ENCODE data around the gene SEMA5B. TPM values are rescaled to one million over a fixed set of nuclear protein-coding genes. Genes with fewer than 3 reads are reported as not detected.

SEMA5B gene
- total and polyA plus RNA-seq, 12 donors, result 0.35 to 4.3 (median 1.8) TPM

DNA sequence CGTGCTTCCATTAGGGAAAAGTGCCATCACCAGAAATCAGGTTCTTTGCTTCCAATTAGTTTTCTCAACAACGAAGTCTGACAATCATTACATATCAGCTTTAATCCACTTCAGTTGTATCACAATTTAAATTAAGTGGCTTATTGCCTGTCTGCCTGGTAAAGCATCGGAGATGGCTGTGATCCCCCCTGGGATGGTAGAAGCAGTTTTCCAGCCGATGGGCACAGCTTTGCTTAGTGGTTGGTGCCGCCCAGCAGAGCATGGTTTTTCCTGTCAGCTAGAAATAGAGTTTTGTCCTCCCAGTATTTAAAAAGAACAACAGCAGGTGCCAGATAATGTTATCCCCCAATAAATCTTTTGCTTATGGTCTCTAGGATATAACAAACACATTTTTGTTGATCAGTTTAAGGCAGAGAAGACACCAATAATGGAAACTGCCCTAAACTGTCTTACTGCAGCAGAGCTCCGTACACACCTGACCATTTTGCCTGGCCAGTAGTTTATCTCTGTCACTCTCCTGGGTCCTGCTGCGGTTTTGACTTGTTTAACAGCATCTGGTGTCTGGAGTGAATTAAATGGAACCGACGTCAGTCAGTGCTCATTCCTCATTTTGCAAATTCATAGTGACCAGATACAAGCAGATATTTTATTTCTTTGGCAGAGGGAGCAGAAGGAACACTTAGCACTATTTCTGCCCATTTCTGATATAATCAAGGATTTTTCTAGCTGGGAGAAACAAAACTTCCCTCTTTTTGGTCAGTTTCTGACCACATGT lies 153.6 kb downstream of the SEMA5B start:
- Histone ChIP-seq H3K27me3 (no peaks in the 10 kb centered on the region), H3K9me3 (replicated peaks in 1 of 3) (no peaks in the 10 kb centered on the region), H3K36me3 (replicated peaks in 1 of 2) (no peaks in the 10 kb centered on the region), H3K27ac (no peak overlapping the region), H3K4me1 (replicated peaks in 1 of 2) (no peaks in the 10 kb centered on the region), H3K4me3 (no peak overlapping the region)
- intact Hi-C loops (cut with DNase I), result no loop called here
- TF ChIP-seq, protein P1, sequence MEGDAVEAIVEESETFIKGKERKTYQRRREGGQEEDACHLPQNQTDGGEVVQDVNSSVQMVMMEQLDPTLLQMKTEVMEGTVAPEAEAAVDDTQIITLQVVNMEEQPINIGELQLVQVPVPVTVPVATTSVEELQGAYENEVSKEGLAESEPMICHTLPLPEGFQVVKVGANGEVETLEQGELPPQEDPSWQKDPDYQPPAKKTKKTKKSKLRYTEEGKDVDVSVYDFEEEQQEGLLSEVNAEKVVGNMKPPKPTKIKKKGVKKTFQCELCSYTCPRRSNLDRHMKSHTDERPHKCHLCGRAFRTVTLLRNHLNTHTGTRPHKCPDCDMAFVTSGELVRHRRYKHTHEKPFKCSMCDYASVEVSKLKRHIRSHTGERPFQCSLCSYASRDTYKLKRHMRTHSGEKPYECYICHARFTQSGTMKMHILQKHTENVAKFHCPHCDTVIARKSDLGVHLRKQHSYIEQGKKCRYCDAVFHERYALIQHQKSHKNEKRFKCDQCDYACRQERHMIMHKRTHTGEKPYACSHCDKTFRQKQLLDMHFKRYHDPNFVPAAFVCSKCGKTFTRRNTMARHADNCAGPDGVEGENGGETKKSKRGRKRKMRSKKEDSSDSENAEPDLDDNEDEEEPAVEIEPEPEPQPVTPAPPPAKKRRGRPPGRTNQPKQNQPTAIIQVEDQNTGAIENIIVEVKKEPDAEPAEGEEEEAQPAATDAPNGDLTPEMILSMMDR (IDR thresholded peaks at IDR 0.05), result no peak
- TF ChIP-seq POLR2A (IDR thresholded peaks at IDR 0.05), result no peak
- 92 to 97% (median 94%) methylated on average over 9 of the region's 9 CpGs for WGBS, 4 donors
- DNase-seq, result peak in 1 of 7 donors; percentile 64

DNA sequence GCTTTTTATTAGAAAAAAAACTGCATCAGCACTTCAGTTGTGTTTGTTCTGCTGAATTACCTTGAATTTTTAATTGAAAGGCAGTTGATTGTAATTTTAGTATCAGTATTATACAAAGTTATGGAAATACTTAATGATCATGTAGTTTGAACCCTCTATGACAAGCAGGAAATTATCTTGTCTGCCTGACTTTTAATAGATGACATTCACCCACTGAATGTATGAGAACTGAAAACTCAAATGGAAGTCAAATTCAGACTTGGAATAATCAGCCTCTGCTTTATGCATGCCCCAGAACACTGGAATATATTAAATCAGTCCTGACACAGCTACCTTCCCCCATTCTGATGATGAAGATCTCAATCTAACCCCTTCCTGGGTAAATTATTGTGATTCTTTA lies 159.2 kb downstream of the SEMA5B start:
- no peaks in the 10 kb centered on the region for H3K36me3 ChIP-seq (replicated peaks in 1 of 2)
- no peaks in the 10 kb centered on the region for H3K4me1 ChIP-seq (replicated peaks in 1 of 2)
- no peak for DNase-seq
- no peak overlapping the region for H3K4me3 ChIP-seq
- no peaks in the 10 kb centered on the region for H3K27me3 ChIP-seq
- no peak overlapping the region for H3K27ac ChIP-seq
- no peak for TF ChIP-seq POLR2A (IDR thresholded peaks at IDR 0.05)
- TF ChIP-seq, protein P1 (IDR thresholded peaks at IDR 0.05), result no peak
- H3K9me3 ChIP-seq (replicated peaks in 1 of 3), result no peaks in the 10 kb centered on the region
- intact Hi-C loops (cut with DNase I), result no loop called here

DNA sequence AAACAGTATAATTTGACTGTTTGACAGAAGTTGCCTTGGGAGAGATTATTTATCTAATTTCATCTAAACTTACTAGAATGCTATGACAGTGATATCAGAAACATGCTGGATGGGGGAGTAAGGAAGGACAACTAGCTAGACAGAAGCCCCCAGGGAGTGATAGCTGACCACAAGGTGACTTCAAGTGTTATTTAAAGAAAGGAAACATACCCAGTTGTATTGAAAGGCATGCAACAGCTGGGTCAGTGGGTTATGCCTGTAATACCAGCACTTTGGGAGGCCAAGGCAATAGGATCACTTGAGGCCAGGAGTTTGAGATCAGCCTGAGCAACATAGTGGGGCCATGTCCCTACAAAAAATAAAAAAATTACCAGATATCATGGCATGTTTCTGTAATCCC lies 163.1 kb downstream of the SEMA5B start:
- H3K4me1 ChIP-seq (replicated peaks in 1 of 2), result no peaks in the 10 kb centered on the region
- no peak overlapping the region for H3K4me3 ChIP-seq
- peaks cover 0 to 14% of the 10 kb centered on the region in 2 donors for H3K36me3 ChIP-seq (replicated peaks in 1 of 2)
- TF ChIP-seq, protein P1 (IDR thresholded peaks at IDR 0.05), result no peak
- intact Hi-C loops (cut with DNase I), result no loop called here
- H3K9me3 ChIP-seq (replicated peaks in 1 of 3), result no peaks in the 10 kb centered on the region
- H3K27me3 ChIP-seq, result no peaks in the 10 kb centered on the region
- H3K27ac ChIP-seq, result no peak overlapping the region
- no peak for DNase-seq

DNA sequence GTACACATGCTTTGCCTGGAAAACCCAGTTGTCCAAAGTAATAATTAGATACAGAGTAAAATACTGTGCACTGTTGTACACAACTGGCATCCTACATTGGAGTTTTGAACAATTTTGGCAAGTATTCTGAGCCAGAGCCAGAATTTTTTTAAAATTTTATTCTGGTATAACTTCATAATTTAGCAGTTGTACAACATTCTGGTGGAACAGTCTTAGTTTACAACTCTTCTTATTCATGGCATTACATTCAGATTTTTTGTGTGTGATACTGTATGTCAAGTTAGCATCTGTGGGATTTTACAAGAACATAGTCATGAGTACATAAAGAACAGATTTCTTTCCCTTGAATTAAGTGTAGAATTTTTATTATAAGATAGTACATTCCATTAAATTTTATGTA lies 165.2 kb downstream of the SEMA5B start:
- H3K9me3 ChIP-seq (replicated peaks in 1 of 3), result no peaks in the 10 kb centered on the region
- no peak overlapping the region for H3K4me3 ChIP-seq
- no peak for DNase-seq
- TF ChIP-seq, protein P1 (IDR thresholded peaks at IDR 0.05), result no peak
- no peak for TF ChIP-seq POLR2A (IDR thresholded peaks at IDR 0.05)
- no peaks in the 10 kb centered on the region for H3K27me3 ChIP-seq
- H3K4me1 ChIP-seq (replicated peaks in 1 of 2), result no peaks in the 10 kb centered on the region
- no peak overlapping the region for H3K27ac ChIP-seq
- intact Hi-C loops (cut with DNase I), result no loop called here
- peaks cover 0 to 14% of the 10 kb centered on the region in 2 donors for H3K36me3 ChIP-seq (replicated peaks in 1 of 2)

Other genes starting within 250 kb of the SEMA5B start
- 10 to 100 TPM in 5 of 9 donors, 1 to 10 TPM in 4; 3.9 to 14.8 (median 10.3) TPM for gene HSPBAP1, start 233.9 kb downstream of the SEMA5B start, total RNA-seq
- 10 to 100 TPM in 2 of 3 donors, 1 to 10 TPM in 1; 8.2 to 40.2 (median 30.2) TPM for gene HSPBAP1, start 233.9 kb downstream of the SEMA5B start, polyA plus RNA-seq
- 10 to 100 TPM; 11.7 to 40.8 (median 21.7) TPM for gene SLC49A4, start 232.7 kb downstream of the SEMA5B start, total RNA-seq
- gene SLC49A4, start 232.7 kb downstream of the SEMA5B start, polyA plus RNA-seq, result 10 to 100 TPM in 1 of 3 donors, 1 to 10 TPM in 2; 2.2 to 16.3 (median 4.9) TPM
- gene PDIA5, start 39.3 kb upstream of the SEMA5B start, total RNA-seq, result 10 to 100 TPM; 18.9 to 88.9 (median 52.7) TPM
- gene PDIA5, start 39.3 kb upstream of the SEMA5B start, polyA plus RNA-seq, result 10 to 100 TPM; 27.0 to 52.6 (median 29.3) TPM
- gene SEC22A, start 174.2 kb upstream of the SEMA5B start, total RNA-seq, result 10 to 100 TPM in 8 of 9 donors, 1 to 10 TPM in 1; 8.2 to 67.2 (median 22.9) TPM
- gene SEC22A, start 174.2 kb upstream of the SEMA5B start, polyA plus RNA-seq, result 10 to 100 TPM in 1 of 3 donors, 1 to 10 TPM in 2; 4.6 to 35.2 (median 5.8) TPM